GM19240 (cell line): ENCODE measurements around the gene HYAL1.
A peak's percentile ranks its signal among the peaks of the same experiment; 100 is the strongest.
"Not testable (repeated sequence)": the region's sequence is repeated elsewhere in the genome, so short reads cannot be mapped to it uniquely, and the experiment has no call there.

Source experiments
- DNase-seq: peaks from one replicate; pipeline ENCODE4 v3.0.0; 2011; ENCODE audit warnings: low spot score; ENCODE audit not compliant: insufficient read length

Gene HYAL1

GRCh38 chr3:50319894-50320625, 16.7 kb upstream of the HYAL1 start:
- no peak for DNase-seq

GRCh38 chr3:50319181-50319893, 16.0 kb upstream of the HYAL1 start:
- no peak for DNase-seq

- no peak for DNase-seq
Measured at GRCh38 chr3:50318615-50319014, 15.2 kb upstream of the HYAL1 start.

GRCh38 chr3:50318163-50318562, 14.8 kb upstream of the HYAL1 start:
- no peak for DNase-seq

- no peak for DNase-seq
Measured at GRCh38 chr3:50317300-50317699, 13.9 kb upstream of the HYAL1 start.

DNA sequence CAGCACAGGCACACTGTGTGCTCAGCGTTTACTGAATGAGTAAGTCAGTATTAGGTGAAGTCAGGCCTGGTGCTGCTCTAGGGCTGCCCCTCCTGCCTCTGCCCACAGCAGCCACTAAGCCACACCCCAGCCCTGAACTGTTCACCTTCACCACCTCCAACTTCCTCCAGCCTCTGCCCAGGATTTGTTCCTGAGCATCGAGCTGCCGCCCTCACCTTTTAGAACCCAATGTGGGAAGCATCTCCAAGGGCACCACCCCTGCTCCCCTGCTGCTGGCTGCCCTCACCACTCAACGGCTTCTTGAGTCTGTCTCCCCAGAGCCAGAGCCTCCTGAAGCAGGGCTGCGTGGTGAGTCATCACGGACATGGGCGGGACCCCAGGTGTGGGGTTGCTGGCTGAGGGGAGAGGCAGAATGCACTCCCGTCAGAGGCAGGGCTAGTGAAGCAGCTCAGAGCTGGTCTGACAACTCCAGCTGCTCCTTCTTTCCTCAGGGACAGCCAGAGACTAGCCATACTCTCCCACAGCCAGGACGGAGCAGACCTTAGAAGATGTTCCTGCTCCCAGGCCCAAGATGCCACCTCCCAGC, 13.4 kb upstream of the HYAL1 start:
- DNase-seq = no peak

GRCh38 chr3:50314816-50315215, 11.4 kb upstream of the HYAL1 start:
- no peak for DNase-seq

DNA sequence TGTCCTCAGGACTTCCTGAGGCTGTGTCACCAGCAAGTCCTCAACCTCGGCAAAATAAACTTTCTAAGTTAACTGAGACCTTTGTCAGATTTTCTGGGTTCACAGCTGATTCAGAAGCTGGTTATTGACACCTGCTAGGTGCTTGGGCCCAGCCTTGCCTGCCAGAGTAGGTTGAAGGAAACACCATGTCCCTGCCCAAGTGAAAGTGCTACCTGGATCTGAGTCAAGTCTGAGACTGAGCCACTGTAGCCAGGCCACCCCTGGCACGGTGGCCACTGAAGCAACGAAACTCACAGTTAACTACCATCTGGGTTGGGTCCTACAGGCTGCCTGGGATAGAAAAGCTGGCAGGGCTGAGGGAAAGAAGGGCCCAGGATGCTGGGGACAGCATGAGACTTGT, 11.0 kb upstream of the HYAL1 start:
- DNase-seq = no peak

GRCh38 chr3:50312041-50312440, 8.7 kb upstream of the HYAL1 start:
- DNase-seq = not testable (repeated sequence)

GRCh38 chr3:50304601-50305000, 1.2 kb upstream of the HYAL1 start:
- no peak for DNase-seq

GRCh38 chr3:50302095-50303012, 1.0 kb downstream of the HYAL1 start:
- DNase-seq = no peak

DNA sequence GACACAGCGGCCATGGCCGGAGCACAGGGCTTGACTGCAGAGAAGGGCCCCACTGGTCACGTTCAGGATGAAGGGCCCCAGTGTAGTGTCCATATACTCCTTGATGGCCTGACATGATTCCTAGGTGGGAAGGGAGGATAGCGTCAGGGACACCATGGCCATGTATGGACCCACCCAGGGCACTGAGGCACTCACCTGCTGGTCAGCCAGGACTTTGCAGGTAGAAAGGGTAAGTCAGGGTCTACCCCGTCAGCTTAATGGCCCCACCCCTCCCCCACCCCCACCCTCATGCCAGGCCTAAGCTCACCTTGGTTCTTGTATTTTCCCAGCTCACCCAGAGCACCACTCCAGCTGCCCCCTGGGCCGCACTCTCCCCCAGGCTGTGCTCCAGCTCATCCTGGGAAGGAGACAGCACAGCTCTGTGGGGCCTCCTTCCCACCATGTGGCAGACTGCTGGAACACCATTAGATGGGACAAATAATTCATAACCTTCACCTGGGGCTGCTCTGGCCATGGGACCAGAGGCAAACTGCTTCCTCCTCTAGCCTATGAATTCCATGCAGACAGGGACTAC, 2.6 kb downstream of the HYAL1 start:
- no peak for DNase-seq

GRCh38 chr3:50299929-50300680, 3.3 kb downstream of the HYAL1 start:
- no peak for DNase-seq

GRCh38 chr3:50299638-50299928, 3.8 kb downstream of the HYAL1 start:
- no peak for DNase-seq

DNA sequence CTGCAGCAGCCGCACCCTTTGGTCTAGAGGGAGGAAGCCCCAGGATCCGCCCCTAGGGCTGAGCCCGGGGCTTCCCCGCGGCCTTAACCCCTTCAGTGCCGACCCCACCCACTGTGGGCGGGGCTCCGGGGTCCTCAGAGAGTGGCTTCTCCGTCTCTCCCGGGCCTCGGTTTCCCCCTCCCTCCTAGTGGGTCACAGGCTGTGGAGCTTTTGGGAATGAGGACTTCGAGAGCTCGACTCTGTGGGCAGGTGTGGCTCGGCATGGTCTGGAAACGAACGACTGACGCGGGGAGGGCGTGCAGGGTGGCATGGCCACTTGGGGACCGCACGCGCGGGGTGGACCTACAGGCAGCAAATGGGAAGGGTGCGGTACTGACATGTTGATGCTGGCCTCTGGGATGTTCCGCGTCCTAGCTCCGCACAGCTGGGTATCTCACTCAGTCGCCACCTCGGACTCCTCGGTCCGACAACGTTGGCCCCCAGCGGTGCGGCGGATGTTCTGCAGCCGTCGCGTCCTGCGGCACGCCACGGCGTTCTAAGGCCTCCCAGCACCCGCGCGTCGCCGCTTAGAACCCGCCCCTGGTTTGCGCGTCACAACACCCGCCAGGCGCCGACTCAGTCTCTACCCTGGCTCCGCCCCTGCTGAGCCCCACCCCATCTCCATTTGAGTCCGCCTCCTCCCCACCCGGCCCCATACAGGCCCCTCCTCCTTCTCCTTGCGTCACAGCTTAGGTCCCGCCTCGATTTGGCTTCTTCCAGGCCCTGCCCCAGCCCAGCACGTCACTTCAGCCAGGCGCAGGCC, 4.3 kb downstream of the HYAL1 start, which contains the start of the genes HYAL3 and NAA80:
TSS of gene HYAL3 (minus strand) at position 570 of the 802 bp plus-strand sequence. CDS start 3,803 bp downstream, outside the sequence.
TSS of gene NAA80 (minus strand) at position 570 of the 802 bp plus-strand sequence. CDS start 1,942 bp downstream, outside the sequence.
- DNase-seq = peak; percentile 89

- no peak for DNase-seq
Measured at GRCh38 chr3:50297896-50298725, 5.3 kb downstream of the HYAL1 start.

GRCh38 chr3:50297384-50297775, 6.0 kb downstream of the HYAL1 start:
- no peak for DNase-seq

DNA sequence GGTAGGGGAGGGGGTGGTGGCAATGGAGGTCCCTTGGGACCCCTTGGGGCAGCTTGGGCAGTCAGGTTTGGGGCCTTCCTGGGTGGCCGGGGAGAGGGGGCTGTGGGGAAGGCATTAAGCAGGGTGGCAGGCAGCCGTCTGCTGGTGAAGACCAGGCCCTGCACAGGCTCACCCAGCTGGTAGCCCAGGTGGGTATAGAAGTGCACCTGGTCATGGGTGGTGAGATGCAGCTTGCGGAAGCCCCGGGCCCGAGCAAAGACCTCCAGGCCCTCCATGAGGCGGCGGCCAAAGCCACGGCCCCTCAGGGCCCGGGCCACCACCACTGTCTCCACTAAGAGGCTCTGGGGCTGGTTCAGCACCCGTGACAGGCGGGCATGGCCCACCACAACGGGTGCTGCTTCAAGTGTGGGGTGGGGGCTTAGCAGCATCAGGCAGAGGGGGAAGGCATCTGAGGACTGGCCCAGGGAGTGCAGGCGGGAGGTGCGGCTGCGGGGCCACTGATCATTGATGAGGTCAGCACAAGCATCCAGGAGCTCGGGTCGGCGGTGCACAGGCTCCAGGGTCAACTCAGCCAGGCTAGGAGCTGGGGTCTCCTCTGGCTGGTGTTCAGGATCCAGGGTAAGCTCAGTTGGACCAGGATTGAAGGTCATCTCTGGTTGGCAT, 6.5 kb downstream of the HYAL1 start:
- DNase-seq = no peak
